GM12878 (cell line): Measurements from ENCODE around the gene DNMBP. TPM values are rescaled to one million over a fixed set of nuclear protein-coding genes. Genes with fewer than 3 reads are reported as not detected.

Experiments
- ATAC-seq: fragments of 200-7000 bp; cut with Tn5 transposase; 3 replicates; pipeline ENCODE4 v1.9.1; 2020; ENCODE audit warnings: mild to moderate bottlenecking, moderate library complexity
- BruUV-seq: library from RNA; stranded (reverse); fragments of 400-500 nt; replicated peaks from 2 replicates; lab custom pipeline; 2021; lab: Mats Ljungman, UMichigan
- CTCF ChIA-PET: fragments of 300-600 bp; sonication (Branson Sonifier 250); formaldehyde crosslinking; extraction: SDS; loops from one replicate; lab custom pipeline; 2021; ENCODE audit warnings: inconsistent platforms; lab: Yijun Ruan, JAX
- POLR2A ChIA-PET: fragments of 350-600 bp; formaldehyde crosslinking; extraction: SDS; loops from one replicate; lab custom pipeline; 2021; ENCODE audit warnings: inconsistent platforms; lab: Charles Lee
- RAD21 ChIA-PET: fragments of 300-600 bp; sonication (Branson Sonifier 250); formaldehyde crosslinking; loops from one replicate; lab custom pipeline; 2023; ENCODE audit warnings: antibody characterized with exemption; ENCODE audit not compliant: unreplicated experiment; lab: Charles Lee
- SMC1A ChIA-PET: fragments of 300-600 bp; sonication (Branson Sonifier 250); formaldehyde crosslinking; loops from one replicate; lab custom pipeline; 2023; ENCODE audit not compliant: unreplicated experiment, uncharacterized antibody; lab: Charles Lee
- DNase-seq: peaks from one replicate; pipeline ENCODE4 v3.0.0-alpha.2; 2011; ENCODE audit warnings: low read depth, low spot score
- FAIRE-seq: peaks from 3 replicates; lab custom pipeline; 2011; peaks lifted over from hg19 to GRCh38; lab: Jason Lieb, UNC
- H2AFZ ChIP-seq: 2 replicates; pipeline ENCODE4 v1.6.0; 2011; ENCODE audit warnings: low read depth, low read length, control low read depth; ENCODE audit not compliant: control insufficient read depth
- H3K27ac ChIP-seq: 2 replicates; pipeline ENCODE4 v1.5.1; 2011; ENCODE audit warnings: control low read depth; ENCODE audit not compliant: control insufficient read depth, insufficient read depth
- H3K27me3 ChIP-seq, 2 experiments: replicated peaks in 1 of 2; 2 replicates each; pipeline versions ENCODE4 v1.6.0 to v1.6.1; 2011; ENCODE audit warnings: low read length in 1 of 2; ENCODE audit not compliant: control insufficient read depth in 2 of 2, insufficient read depth in 2 of 2
- H3K36me3 ChIP-seq, 2 experiments: 2 replicates each; pipeline ENCODE4 v1.5.1; 2011; ENCODE audit warnings: low read length in 1 of 2; ENCODE audit not compliant: control insufficient read depth in 2 of 2, insufficient read depth in 2 of 2
- H3K4me1 ChIP-seq: 2 replicates; pipeline ENCODE4 v1.6.1; 2011; ENCODE audit warnings: mild to moderate bottlenecking, low read length, moderate library complexity, mixed read lengths; ENCODE audit not compliant: control insufficient read depth, insufficient read depth
- H3K4me2 ChIP-seq: 2 replicates; pipeline ENCODE4 v1.6.0; 2011; ENCODE audit warnings: control low read depth; ENCODE audit not compliant: control insufficient read depth, insufficient read depth
- H3K4me3 ChIP-seq: fragments of 200-600 bp; sonication (generic); 2 replicates; pipeline ENCODE4 v1.5.1; 2016
- H3K79me2 ChIP-seq: 2 replicates; pipeline ENCODE4 v1.6.0; 2011; ENCODE audit warnings: low read length; ENCODE audit not compliant: control insufficient read depth, insufficient read depth
- H3K9ac ChIP-seq: 2 replicates; pipeline ENCODE4 v1.8.0; 2011; ENCODE audit warnings: low read length, control low read depth, mixed read lengths; ENCODE audit not compliant: control insufficient read depth, insufficient read depth
- H3K9me3 ChIP-seq: replicated peaks from 3 replicates; pipeline ENCODE4 v1.5.1; 2011; ENCODE audit warnings: mild to moderate bottlenecking, low read length; ENCODE audit not compliant: control insufficient read depth, insufficient read depth
- H4K20me1 ChIP-seq: 2 replicates; pipeline ENCODE4 v1.6.0; 2011; ENCODE audit not compliant: control insufficient read depth, insufficient read depth
- BACH1 ChIP-seq: fragments of 450-650 bp; IDR thresholded peaks from 2 replicates; pipeline ENCODE4 v1.6.1; 2017; ENCODE audit warnings: mild to moderate bottlenecking, borderline replicate concordance
- BHLHE40 ChIP-seq, 2 experiments: fragments of 450-650 bp in 1 of 2; IDR thresholded peaks; 2 replicates each; pipeline ENCODE4 v1.6.1; 2011 to 2017; ENCODE audit warnings: low read depth in 2 of 2, borderline replicate concordance in 1 of 2, improper control_type of control experiment in 1 of 2, low read length in 1 of 2, mild to moderate bottlenecking in 1 of 2
- BRCA1 ChIP-seq: IDR thresholded peaks from 2 replicates; pipeline ENCODE4 v1.6.1; 2011; ENCODE audit warnings: low read depth, low read length, improper control_type of control experiment
- CEBPB ChIP-seq, 2 experiments: fragments of 150-350 bp in 1 of 2; IDR thresholded peaks; 2 replicates each; pipeline ENCODE4 v1.6.1; 2012 to 2014; ENCODE audit warnings: low read depth in 2 of 2, low read length in 2 of 2, borderline replicate concordance in 1 of 2, inconsistent platforms in 1 of 2
- CEBPZ ChIP-seq: fragments of 150-350 bp; IDR thresholded peaks from 2 replicates; pipeline ENCODE4 v1.6.1; 2016; ENCODE audit warnings: low read depth, low read length
- CHD4 ChIP-seq: fragments of 200-600 bp; sonication (generic); IDR thresholded peaks from 2 replicates; pipeline ENCODE4 v1.6.1; 2016; ENCODE audit warnings: mild to moderate bottlenecking
- HDGF ChIP-seq: fragments of 450-650 bp; IDR thresholded peaks from 2 replicates; pipeline ENCODE4 v1.6.1; 2016; ENCODE audit warnings: antibody characterized with exemption
- JUND ChIP-seq: IDR thresholded peaks from 2 replicates; pipeline ENCODE4 v1.6.1; 2012; ENCODE audit warnings: low read depth, mild to moderate bottlenecking, low read length, improper control_type of control experiment, moderate library complexity
- KLF5 ChIP-seq: fragments of 450-650 bp; IDR thresholded peaks from 2 replicates; pipeline ENCODE4 v1.6.1; 2014; ENCODE audit warnings: mild to moderate bottlenecking; ENCODE audit not compliant: partially characterized antibody
- MEF2B ChIP-seq: fragments of 450-650 bp; IDR thresholded peaks from 2 replicates; pipeline ENCODE4 v1.6.1; 2018; ENCODE audit warnings: mild to moderate bottlenecking, moderate library complexity; ENCODE audit not compliant: partially characterized antibody, poor library complexity, severe bottlenecking
- MTA2 ChIP-seq: fragments of 450-650 bp; IDR thresholded peaks from 2 replicates; pipeline ENCODE4 v1.6.1; 2016; ENCODE audit warnings: low read depth, mild to moderate bottlenecking, moderate library complexity
- MTA3 ChIP-seq: IDR thresholded peaks from 2 replicates; pipeline ENCODE4 v1.6.1; 2012; ENCODE audit warnings: low read length, inconsistent platforms, borderline replicate concordance
- ZNF207 ChIP-seq: fragments of 450-650 bp; IDR thresholded peaks from 2 replicates; pipeline ENCODE4 v1.6.1; 2014; ENCODE audit warnings: antibody characterized with exemption, mild to moderate bottlenecking, borderline replicate concordance
- ZNF217 ChIP-seq: fragments of 450-650 bp; IDR thresholded peaks from 2 replicates; pipeline ENCODE4 v1.6.1; 2017; ENCODE audit warnings: antibody characterized with exemption, mild to moderate bottlenecking
- ZNF622 ChIP-seq: fragments of 450-650 bp; IDR thresholded peaks from 2 replicates; pipeline ENCODE4 v1.6.1; 2017; ENCODE audit warnings: mild to moderate bottlenecking, inconsistent platforms
- WGBS: methylation state at CpG from one replicate; pipeline ENCODE4 v1.1.6; 2016; ENCODE audit warnings: low lambda C conversion rate; ENCODE audit not compliant: insufficient replicate concordance, insufficient coverage; ENCODE audit errors: missing lambda C conversion rate; 5-methylcytosine and 5-hydroxymethylcytosine counted together
- in situ Hi-C: fragments of 300-500 bp; cut with MboI; formaldehyde crosslinking; loops from 9 replicates; pipeline ENCODE4 v1.14.3; 2018; ENCODE audit warnings: mixed read lengths
- intact Hi-C: fragments of 100-400 bp; cut with micrococcal nuclease; formaldehyde crosslinking; loops from one replicate; pipeline ENCODE4 v1.14.2; 2022; ENCODE audit not compliant: unreplicated experiment
- polyA plus RNA-seq, 11 experiments: library from polyadenylated mRNA; depleted of rRNA in 4 of 11; unstranded in 6 of 11; stranded (reverse) in 5 of 11; fragments of >200 nt; fragmentation: Nextera tagmentation in 4 of 11; fragmentation: Illumina TruSeq in 1 of 11; extraction: Ambion mirVana in 4 of 11; extraction: Trizol in 1 of 11; gene quantifications; 1 replicate in 1 of 11; 2 replicates in 10 of 11; pipeline versions ENCODE4 v1.2.1 to v1.2.3, GENCODE V29; 2011 to 2016; ENCODE audit warnings: inconsistent platforms in 2 of 11, missing spikeins in 2 of 11, low read depth in 1 of 11
- total RNA-seq, 4 experiments: library from RNA; depleted of rRNA in 3 of 4; stranded (reverse); fragments of >200 nt in 3 of 4; fragmentation: Illumina TruSeq in 1 of 4; extraction: Trizol in 1 of 4; gene quantifications; 2 replicates each; pipeline versions ENCODE4 v1.2.1 to v1.2.3, GENCODE V29; 2013 to 2021
- TF ChIP-seq, protein P1 (sequence below): fragments of 150-350 bp; IDR thresholded peaks from 2 replicates; pipeline ENCODE4 v1.6.1; 2014; ENCODE audit warnings: mild to moderate bottlenecking, low read depth, low read length
- TF ChIP-seq, protein P2 (sequence below): fragments of 450-650 bp; IDR thresholded peaks from 2 replicates; pipeline ENCODE4 v1.6.1; 2016; ENCODE audit warnings: mild to moderate bottlenecking

DNMBP gene
- total and polyA plus RNA-seq, 10 of the 15 experiments (the other 5 are each of a cell fraction or from before 2014, with no cell fraction given) = 7.1 to 45.0 (median 22.0) TPM

DNA sequence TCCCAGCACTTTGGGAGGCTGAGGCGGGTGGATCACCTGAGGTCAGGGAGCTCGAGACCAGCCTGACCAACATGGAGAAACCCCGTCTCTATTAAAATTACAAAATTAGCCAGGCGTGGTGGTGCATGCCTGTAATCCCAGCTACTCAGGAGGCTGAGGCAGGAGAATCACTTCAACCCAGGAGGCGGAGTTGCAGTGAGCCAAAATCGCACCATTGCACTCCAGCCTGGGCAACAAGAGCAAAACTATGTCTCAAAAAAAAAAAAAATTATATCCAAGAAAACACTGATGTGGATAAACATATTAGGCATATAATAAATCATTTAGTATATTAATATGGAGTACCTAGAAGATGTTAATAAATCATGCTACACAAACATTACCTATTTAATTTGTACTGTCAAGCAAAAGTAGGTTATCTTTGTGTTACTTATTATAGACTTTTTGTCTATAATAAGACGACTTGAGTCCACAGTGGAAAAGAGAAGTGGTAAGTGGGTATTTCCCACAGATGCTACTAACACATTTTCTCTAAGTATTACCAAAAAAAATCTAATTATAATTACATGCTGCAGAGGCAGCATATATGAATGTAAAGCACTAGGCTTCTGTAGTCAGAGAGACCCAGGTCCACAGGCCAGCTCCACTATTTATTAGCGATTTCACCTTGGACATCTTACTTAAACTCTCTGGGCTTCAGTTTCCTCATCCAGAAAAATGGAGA is 34.5 kb downstream of the DNMBP start:
- in situ Hi-C loops = no loop called here
- Histone ChIP-seq H3K4me2 (peak overlapping the region; percentile 85), H2AFZ (no peak overlapping the region; the same call in 1 of the 2 replicates), H3K9me3 (no peaks in the 10 kb centered on the region), H3K79me2 (peaks cover 85% of the 10 kb centered on the region), H3K36me3 (peaks cover 5 to 17% of the 10 kb centered on the region in 2 experiments; a peak in 3 of 4 replicates), H3K4me3 (peak overlapping the region; percentile 41; the same call in 1 of the 2 replicates), H4K20me1 (no peaks in the 10 kb centered on the region), H3K27me3 (no peaks in the 10 kb centered on the region), H3K9ac (peak overlapping the region; percentile 38; the same call in 1 of the 2 replicates), H3K4me1 (peaks cover 53% of the 10 kb centered on the region), H3K27ac (peak overlapping the region; percentile 94)
- 40% methylated on average over 8 of the region's 8 CpGs for WGBS
- intact Hi-C loops = loop anchor here (2.0 to 10.0 kb wide), 2 partner anchors 72 to 210 kb away; partner anchors contain the start of gene ERLIN1
- no TSS peak for BruUV-seq
- ChIA-PET SMC1A (interaction anchor here (0.7 to 17.5 kb wide), 13 partner anchors 9 to 129 kb away, joined by 3 to 531 read pairs (median 4); partner anchors contain the start of gene DNMBP), POLR2A (interaction anchor here (0.6 to 4.7 kb wide), 10 partner anchors 8 to 185 kb away, joined by 3 to 52 read pairs (median 5); partner anchors contain the start of gene DNMBP), CTCF (interaction anchor here (0.9 to 16.3 kb wide), 12 partner anchors 9 to 173 kb away, joined by 3 to 318 read pairs (median 6); partner anchors contain the start of gene DNMBP), RAD21 (interaction anchor here (0.7 to 15.1 kb wide), 12 partner anchors 8 to 126 kb away, joined by 3 to 255 read pairs (median 11); partner anchors contain the start of gene DNMBP)
- no peak for FAIRE-seq
- peak; percentile 82 for ATAC-seq
- DNase-seq = peak; percentile 50
- TF ChIP-seq HDGF (no peak), CHD4 (no peak), ZNF217 (no peak), JUND (no peak), MTA2 (peak; percentile 77), MEF2B (peak; percentile 93), CEBPZ (no peak), BHLHE40 (IDR thresholded peaks at IDR 0.05; ENCODE audit: borderline replicate concordance in 1 of 2, low read depth in 2 of 2, low read length in 1 of 2) (no peak), ZNF207 (no peak), KLF5 (no peak), ZNF622 (no peak), CEBPB (IDR thresholded peaks at IDR 0.05; ENCODE audit: borderline replicate concordance in 1 of 2, low read depth in 2 of 2, low read length in 2 of 2) (0 out of 4 replicates have a peak, but pooled peaks of 1 of the 2 experiments have one; percentile 53), MTA3 (peak; percentile 21; the same call in 1 of the 2 replicates), BRCA1 (no peak), BACH1 (0 out of 2 replicates have a peak, but pooled peaks have one; percentile 10)
- TF ChIP-seq, protein P1, sequence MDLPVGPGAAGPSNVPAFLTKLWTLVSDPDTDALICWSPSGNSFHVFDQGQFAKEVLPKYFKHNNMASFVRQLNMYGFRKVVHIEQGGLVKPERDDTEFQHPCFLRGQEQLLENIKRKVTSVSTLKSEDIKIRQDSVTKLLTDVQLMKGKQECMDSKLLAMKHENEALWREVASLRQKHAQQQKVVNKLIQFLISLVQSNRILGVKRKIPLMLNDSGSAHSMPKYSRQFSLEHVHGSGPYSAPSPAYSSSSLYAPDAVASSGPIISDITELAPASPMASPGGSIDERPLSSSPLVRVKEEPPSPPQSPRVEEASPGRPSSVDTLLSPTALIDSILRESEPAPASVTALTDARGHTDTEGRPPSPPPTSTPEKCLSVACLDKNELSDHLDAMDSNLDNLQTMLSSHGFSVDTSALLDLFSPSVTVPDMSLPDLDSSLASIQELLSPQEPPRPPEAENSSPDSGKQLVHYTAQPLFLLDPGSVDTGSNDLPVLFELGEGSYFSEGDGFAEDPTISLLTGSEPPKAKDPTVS = no peak
- TF ChIP-seq, protein P2, sequence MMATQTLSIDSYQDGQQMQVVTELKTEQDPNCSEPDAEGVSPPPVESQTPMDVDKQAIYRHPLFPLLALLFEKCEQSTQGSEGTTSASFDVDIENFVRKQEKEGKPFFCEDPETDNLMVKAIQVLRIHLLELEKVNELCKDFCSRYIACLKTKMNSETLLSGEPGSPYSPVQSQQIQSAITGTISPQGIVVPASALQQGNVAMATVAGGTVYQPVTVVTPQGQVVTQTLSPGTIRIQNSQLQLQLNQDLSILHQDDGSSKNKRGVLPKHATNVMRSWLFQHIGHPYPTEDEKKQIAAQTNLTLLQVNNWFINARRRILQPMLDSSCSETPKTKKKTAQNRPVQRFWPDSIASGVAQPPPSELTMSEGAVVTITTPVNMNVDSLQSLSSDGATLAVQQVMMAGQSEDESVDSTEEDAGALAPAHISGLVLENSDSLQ = no peak
